Left renal cortex interstitium (tissue), 4 donors: Measurements from ENCODE around the gene MEF2B. TPM values are rescaled to one million over a fixed set of nuclear protein-coding genes. Genes with fewer than 3 reads are reported as not detected.
"Not testable (repeated sequence)": the region's sequence is repeated elsewhere in the genome, so short reads cannot be mapped to it uniquely, and the experiment has no call there.

ENCODE experiments used
- DNase-seq, 4 donors: peaks; one replicate each; pipeline ENCODE4 v3.0.0-alpha.2; 2013; ENCODE audit warnings: low read depth in 4 of 4, low spot score in 2 of 4, missing footprints in 1 of 4
- polyA plus RNA-seq, 4 donors: library from polyadenylated mRNA; unstranded; fragments of 120-200 nt; gene quantifications; one replicate each; pipeline ENCODE4 v1.2.1, GENCODE V29; 2013; ENCODE audit not compliant: insufficient read length in 4 of 4

MEF2B gene
- polyA plus RNA-seq, 4 donors: 1.2 to 4.2 (median 1.9) TPM

DNA sequence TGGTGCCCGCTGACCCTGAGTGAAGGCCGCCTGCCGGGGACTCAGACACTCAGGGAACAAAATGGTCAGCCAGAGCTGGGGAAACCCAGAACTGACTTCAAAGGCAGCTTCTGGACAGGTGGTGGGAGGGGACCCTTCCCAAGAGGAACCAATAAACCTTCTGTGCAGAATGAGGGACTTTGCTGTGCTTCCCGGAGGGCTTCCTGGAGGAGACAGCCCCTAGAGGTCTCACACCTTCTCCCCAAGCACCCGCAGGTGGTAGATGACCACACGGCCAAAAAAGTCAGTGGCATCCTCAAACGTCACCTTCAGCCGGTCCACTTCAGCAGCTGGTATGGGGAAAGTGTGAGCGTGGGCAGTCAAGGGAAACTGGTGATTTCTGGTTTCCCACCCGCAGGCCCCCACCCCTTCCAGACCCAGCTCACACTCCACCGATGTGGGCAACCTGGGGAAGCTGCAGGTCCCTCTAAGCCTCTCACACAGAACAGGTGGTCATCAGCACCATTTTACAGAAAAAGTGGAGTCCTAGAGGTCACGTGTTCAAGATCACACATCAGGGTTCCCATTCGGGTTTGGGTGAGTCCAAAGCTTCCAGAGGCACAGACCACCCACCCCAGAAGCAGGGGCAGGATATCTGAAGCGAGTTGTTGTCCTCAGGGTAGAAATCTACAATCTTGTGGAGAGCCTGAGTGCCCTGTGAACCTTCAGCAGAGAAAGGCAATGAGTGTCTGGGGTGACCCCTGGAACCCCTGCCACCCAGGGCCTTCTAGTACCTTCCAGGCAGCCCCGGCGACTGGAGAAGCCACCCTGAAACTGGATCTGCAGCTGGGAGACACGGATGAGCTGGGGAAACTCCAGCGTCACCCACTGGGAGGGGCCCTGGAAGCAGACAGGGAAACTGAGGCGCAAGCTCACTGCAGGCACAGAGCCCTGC lies 31.9 kb upstream of the MEF2B start:
- no peak for DNase-seq

DNA sequence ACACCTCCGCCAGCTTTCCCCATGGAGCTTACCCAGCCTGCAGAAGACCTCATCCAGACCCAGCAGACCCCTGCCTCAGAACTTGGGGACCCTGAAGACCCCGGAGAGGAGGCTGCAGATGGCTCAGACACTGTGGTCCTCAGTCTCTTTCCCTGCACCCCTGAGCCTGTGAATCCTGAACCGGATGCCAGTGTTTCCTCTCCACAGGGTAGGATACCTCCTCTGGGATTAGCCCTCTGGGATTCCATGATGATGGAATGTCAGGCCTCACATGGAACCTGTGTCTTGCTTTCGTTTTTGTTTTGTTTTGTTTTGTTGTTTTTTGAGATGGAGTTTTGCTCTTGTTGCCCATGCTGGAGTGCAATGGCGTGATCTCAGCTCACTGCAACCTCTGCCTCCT lies 23.9 kb upstream of the MEF2B start:
- no peak for DNase-seq

DNA sequence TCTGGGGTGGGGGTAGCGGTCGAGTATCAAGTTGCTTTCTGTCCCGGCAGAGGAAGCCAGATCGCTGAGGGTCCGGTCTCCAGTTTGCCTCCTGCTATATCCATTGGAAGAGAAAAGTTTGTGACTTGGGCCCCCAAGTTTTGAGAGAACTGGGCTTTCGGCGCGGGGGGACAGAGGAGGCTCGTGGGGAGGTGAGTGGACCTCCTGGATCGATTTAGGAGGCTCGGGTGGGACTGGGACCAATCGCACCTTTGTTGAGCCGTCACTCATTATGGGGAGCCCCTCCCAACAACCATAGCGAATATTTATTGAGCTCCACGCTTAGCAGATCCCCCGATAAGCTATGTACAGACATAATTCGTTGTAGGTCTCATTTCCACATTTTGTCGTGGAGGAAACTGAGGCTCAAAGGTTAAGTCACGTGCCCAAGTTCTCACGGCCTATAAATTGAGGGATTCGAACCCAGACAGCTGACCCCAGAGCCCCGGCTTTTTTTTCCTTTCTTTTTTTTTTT lies 22.9 kb upstream of the MEF2B start:
- DNase-seq: no peak

DNA sequence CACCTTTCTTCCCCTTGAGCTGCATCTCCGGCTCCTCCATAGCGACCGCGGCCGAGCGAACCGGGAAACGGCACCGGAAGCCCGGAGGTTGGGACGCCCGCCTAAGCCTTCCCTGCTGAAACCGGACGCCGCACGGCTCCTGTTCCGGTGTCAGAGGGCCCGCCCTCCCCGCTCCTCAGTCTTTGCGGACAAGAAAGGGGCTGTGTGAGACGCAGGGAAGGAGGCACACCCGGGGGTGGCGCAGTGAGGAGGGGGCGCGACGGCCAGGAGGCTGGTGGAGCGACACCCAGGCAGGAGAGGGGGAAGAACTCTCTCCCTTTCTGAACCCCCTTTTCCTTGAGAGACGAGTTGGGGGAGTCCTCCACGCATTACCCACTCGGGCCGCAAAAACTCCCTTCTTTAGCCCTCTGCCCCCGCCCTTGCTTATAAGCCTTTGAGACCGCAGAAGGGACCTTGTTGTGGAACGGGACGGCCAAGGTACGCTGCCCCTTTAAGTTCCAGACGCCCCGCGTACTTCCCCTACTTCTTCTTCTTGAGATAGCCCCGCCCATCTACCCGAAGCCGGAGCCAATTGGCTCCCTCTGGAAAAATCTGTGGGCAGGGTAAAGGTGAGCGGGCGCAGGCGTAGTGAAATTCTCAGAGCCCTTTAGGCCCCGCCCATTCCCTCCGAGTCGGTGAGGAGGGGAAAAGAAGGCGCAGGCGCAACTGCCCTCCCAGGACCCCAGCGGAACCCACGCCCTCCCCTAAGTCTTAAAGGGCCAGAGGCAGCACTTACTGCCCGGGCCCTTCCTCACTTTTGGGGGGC lies 22.2 kb upstream of the MEF2B start, which contains the start of the genes BORCS8 and RFXANK:
BORCS8 (minus strand) TSS at position 75 of the 805 bp plus-strand sequence; CDS start at position 40, 35 bp downstream.
RFXANK (plus strand) TSS at position 181 of the 805 bp plus-strand sequence. CDS start 1,689 bp downstream, outside the sequence.
- DNase-seq: peak; percentile 97 to 100 (median 100)

DNA sequence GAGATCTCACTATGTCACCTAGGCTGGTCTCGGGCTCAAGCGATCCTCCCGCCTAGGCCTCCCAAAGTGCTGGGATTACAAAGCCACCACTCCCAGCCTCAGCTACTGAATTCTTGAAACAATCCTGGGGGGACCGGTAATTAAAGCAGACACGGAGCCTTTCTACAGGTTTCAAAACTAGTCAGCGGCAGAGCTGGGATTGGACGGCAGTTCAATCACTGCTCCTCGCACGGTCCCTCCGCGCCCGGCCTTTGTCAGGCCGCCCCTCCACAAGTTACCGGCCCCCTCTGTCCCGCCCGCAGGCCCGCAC lies 21.7 kb upstream of the MEF2B start:
- DNase-seq: no peak

DNA sequence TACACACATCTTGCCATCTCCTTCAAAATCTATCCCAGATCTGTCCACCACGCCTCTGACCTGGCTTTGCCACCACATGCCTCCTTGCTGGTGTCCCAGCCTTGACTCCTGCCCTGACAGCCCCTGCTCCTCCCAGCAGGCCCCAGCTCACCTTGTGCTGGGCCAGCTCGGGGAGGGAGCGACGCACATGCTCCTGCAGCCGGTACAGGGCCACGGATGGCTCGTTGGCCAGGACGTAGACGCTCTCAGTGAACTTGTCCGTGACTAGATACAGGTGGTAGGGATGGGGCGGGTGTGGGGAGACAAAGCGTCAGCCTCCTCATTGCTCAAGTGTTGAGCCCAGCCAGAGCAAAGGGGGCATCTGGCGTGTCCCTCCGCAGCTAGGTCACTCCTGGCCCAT lies 16.7 kb upstream of the MEF2B start:
- DNase-seq: no peak

DNA sequence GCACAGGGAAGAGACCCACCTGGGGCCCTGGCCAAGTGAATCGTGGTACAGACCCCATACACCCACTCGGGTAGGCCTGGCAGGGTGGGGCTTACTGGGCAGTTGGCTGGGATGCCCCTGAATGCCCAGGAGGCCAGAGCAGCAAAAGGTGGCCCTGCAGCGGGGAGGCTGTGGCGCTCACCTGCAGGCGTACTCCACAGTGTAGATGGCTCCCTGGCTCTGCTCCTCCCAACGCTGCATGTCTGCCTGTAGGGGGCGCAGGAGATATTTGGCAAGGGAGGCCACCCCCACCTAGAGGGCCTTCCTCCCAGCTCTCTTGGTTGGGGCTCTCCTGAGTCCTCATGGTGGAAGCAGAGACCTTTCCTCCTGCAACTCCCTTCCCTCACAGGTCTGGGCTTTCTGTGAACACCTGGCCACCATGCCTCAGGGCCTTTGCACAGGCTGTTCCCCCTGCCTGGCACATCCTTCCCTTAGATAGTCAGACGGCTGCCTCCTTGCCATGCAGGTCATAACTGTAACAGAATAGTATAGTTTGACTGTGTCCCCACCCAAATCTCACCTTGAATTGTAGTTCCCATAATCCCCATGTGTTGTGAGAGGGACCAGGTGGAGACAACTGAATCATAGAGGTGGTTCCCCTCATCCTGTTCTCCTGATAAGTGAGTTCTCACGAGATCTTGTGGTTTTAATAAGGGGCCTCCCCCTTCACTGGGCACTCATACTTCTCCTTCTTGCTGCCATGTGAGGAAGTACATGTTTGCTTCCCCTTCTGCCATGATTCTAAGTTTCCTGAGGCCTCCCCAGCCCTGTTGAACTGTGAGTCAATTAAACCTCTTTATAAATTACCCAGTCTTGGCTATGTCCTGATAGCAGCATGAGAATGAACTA lies 16.0 kb upstream of the MEF2B start:
- DNase-seq: no peak

DNA sequence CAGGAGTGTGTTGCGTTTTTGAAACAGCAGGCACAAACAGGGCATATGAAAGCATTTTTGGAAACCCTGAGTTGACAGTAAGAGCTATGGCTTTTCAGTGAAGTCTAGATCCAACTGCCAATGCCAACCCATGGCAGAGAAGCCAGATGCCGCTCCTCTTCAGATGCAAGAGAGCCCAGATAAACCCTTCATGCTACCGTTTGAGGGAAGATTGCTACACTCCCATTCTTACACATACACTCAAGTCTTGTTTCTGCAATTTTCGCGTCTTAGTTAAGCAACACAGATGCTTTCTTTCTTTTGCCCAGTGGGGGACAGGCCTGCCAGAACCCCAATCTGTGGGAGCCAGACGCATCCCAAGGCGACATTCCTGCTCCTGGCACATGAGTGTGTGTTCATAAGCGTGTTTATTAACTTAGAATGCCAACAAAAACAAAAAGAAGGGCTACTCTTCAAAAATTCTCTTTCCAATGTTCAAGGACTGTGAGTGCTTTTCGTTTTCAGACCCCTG lies 11.5 kb upstream of the MEF2B start:
- no peak for DNase-seq

DNA sequence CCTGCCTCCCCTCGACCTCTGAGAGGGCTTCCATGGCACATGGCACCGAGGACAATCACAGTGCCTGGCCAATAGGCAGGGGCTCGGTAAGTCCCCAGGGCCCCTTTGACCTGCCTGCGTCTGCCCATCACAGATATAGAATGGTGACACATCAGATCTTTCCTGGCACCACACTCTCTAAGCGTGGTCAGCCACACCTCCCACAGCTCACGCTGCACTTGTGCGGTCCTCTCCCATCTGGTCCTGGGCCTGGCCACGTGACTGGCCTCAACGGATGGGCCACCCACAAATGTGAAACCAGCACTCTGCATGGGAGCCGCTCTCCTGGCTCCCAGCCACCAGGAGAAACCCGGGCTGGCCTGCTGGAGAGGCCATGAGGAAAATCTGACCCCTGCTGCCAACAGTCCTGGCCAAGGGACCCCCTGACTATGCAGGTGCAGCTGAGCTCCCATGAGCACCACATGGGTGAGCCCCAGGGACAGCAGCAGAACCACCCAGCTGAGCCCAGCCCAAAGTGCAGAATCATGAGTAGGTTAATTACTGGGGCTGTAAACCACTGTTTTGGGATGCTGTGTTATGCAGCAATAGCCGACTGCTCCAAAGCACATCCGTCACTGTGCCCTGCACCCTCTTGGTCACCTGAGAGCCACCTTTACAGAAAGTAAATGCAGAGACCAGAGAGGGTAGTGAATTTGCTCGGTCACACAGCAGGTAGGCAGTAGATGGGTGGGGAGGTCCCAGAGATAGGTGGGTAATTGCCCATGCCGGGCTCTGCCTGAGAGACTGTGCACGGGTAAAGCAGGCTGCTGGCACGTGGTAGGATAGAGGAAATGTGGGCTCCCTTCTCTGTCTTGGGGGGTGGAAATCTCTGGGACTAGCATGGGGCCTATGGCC lies 9.7 kb upstream of the MEF2B start:
- DNase-seq: no peak

DNA sequence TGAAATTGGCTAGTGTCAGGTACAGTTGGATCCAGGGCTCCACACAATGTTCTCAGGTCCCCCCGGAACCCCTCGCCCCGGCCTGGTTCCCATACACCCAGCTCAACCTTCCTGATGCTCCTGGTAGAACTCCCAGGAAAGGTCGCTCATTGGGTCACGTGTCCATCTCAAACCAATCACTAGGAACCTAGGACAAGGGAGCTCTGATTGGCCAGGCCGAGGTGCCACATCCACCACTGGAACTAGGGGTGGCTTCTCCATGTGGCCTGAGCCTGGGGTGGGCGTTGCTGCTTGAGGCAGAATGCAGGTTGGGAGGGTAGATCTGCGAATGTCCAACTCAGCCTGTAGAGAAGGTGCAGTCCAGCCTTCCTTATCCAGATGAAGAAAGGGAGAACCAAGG lies 6.9 kb upstream of the MEF2B start:
- no peak for DNase-seq

DNA sequence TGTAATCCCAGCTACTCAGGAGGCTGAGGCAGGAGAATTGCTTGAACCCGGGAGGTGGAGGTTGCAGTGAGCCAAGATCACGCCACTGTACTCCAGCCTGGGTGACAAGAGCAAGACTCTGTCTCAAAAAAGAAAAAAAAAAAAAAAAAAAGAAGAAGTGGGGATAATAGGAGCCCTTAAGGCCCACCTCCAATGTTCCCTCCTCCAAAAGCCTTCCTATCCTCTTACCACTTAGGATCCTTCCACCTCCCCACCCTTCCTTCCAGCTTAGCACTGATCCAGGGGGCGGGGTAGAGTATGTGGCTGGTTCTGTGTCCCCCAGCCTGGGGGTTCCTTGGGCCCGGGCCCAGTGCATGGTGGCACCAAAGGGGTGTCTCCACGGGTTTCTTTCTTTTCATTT lies 3.2 kb upstream of the MEF2B start:
- not testable (repeated sequence) for DNase-seq

DNA sequence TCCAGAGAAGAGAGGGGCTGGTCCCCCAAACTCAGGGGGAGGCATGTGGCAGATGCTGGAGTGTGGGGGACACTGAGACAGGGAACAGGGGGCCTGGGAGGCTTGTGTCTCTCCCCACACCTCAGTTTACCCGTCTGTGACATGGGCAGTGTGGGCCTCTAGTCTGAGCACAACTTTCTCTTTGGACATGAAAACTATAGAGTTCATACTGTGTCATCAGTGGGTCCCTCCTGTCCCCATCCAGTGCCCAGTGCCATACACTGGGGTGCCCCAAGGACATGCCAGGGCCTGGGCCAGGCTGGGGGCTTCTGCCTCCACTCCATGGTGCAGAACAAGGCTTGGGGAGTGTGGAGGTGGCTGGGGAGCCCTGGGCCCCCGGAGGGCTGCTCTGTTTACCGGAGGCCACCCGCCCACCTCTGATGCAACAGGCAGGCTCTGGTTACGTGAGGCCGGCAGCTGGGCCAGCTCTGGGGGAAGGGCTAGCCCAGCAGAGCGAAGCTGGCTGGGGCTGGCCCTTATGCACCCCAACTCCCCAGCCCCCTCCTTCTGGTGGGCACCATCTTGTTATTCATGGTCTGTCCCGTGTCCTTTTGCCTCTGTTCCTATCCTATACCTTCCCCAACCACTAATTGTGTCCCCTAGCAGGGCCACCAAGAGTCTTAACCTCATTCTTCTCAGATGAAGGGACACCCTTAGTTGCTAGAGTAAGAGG lies 1.9 kb upstream of the MEF2B start:
- DNase-seq: no peak

DNA sequence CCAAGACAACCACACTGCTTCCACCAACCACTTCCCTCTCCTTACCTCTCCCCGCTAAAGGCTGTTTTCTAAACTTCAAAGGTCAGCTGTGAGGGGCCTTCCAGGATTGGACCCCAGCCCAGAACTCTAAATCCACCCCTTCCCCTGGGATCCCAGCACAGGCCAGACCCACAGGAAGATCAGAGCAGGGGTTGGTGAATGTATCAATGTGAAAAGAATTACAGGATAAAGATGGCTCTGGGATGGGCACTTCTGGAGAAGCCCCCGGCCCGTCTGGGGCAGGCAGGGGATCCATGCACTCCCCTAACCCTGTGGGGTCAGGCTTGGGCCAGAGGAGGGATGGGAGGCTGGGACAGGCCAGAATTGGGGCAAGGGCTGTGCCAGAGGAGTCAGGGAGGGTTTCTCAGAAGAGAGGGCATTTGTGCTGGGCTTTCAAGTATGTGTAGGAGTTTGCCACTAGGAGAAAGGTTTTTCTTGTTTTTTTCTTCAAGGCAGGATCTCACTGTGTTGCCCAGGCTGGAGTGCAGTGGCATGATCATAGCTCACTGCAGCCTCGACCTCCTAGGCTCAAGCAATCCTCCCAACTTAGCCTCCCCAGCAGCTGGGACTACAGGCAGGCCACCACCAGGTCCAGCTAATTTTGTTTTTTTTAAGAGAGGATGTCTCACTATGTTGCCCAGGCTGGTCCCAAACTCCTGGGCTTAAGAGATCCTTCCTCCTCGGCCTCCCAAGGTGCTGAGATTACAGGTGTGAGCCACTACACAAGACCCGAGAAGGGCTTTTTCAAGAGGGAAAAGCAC lies 1.0 kb upstream of the MEF2B start:
- no peak for DNase-seq

DNA sequence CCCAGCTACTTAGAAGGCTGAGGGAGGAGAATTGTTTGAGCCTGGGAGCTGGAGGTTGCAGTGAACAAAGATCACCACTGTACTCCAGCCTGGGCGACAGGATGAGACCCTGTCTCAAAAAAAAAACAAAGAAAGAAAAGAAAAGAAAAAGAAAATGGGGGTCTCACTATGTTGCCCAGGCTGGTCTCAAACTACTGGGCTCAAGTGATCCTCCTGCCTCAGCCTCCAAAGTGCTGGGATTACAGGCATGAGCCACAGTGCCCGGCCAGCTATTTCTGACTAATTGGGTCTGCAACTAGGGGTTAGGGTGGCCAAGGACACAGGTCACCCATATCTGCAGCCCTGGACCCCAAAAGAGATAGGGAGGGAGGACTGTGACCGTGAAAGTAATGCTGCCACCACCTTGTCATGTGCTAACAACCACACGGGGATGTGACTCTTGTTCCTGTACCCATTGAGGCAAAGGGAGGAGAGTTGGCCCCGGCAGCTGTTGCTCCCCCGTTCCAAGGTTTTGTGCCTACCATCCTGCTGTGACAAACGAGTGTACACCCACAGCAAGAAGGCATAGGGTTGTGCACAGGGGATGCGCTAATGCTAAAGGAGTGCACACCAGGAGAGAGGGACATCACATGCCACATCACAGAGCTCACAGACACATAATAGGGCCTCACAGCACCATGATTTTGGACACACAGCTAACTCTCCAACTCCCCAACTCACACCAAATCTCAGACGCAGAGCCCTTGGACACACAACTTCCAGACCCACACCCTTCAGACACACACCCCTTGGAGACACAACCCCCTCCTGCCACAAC lies 619 bp downstream of the MEF2B start:
- DNase-seq: no peak

DNA sequence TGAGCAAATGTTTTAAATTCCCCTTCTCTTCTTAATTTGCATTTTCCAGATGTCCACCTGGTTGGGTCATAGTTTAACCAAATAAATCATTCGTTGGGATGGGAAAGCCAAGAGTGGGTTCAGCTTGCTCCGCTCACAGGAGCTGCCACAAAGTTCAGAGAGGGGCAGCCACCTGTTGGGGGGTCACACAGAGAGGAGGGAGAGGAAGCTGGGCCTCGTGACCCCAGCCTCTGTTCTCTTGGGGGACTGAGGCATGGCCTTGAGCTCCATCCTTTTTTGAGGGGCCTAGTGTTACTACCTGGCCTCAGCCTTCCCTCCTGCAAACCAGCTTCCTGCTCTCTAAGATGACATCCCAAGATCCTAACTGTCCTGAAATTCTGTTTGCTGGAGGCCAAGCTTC lies 2.5 kb downstream of the MEF2B start:
- no peak for DNase-seq

DNA sequence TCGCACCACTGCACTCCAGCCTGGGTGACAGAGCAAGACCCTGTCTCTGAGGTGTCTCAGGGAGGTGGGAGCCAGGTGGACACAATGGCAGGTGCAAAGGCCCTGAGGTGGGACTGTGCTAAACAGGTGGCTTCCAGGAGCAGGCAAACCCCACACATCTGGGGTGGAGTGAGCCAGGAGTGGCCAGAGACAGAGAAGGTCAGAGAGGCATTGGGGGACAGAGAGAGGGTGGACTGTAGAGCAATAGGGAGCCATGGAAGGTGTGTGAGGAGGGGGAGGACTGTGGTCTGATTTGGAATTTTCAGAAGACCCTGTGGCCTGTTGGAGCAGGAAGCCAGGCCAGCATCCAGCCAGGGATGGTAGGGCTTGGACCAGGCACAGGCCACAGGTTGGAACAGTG lies 4.7 kb downstream of the MEF2B start:
- no peak for DNase-seq

DNA sequence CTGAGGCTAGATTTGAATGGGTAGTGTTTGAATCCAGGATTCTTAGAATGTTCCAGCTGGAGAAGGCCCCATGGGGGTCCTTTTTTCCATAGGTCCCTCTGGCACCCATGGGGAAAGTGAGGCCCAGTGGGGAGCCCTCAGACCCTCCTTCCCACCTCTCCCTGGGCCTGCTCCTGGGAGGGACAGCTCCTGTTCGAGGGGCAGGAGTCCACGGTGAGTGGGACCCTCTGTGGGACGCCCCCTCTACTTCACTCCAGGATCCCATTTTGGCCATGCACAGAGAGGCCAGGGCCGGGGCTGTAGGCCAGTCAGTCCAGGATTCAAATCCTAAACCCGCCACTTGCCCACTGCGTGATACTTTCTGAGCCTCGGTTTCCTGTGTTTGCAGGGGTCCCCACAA lies 7.6 kb downstream of the MEF2B start:
- DNase-seq: no peak
